Right atrium auricular region (tissue), 2 donors: ENCODE results near the gene TGFBR3. TPM values are rescaled to one million over a fixed set of nuclear protein-coding genes. Genes with fewer than 3 reads are reported as not detected.

Experiments
- DNase-seq: peaks from one replicate; pipeline ENCODE4 v3.0.0-alpha.2; 2019; ENCODE audit warnings: low spot score
- H3K27ac ChIP-seq, 2 donors: fragments of 200-600 bp; sonication (generic); 1 replicate in 1 of 2; 2 replicates in 1 of 2; pipeline ENCODE4 v1.5.1; 2016 to 2019
- H3K27me3 ChIP-seq, 2 donors: fragments of 200-600 bp; sonication (generic); one replicate each; pipeline versions ENCODE4 v1.5.1 to v1.6.0; 2017 to 2019
- H3K36me3 ChIP-seq: fragments of 200-600 bp; sonication (generic); one replicate; pipeline ENCODE4 v1.5.1; 2016
- H3K4me1 ChIP-seq, 2 donors: fragments of 200-600 bp; sonication (generic); one replicate each; pipeline versions ENCODE4 v1.5.1 to v1.6.0; 2017 to 2019
- H3K4me3 ChIP-seq, 2 donors: fragments of 200-600 bp; sonication (generic); 1 replicate in 1 of 2; 2 replicates in 1 of 2; pipeline ENCODE4 v1.5.1; 2017 to 2019; ENCODE audit warnings: mild to moderate bottlenecking in 1 of 2, moderate library complexity in 1 of 2
- H3K9me3 ChIP-seq, 2 donors: fragments of 200-600 bp; sonication (generic); one replicate each; pipeline ENCODE4 v1.5.1; 2019
- CTCF ChIP-seq, 2 donors: fragments of 200-600 bp; sonication (generic); IDR thresholded peaks; one replicate each; pipeline ENCODE4 v1.5.1; 2019; ENCODE audit warnings: antibody characterized with exemption in 2 of 2
- total RNA-seq, 2 donors: library from RNA; depleted of rRNA; stranded (reverse); fragments of >200 nt; gene quantifications; one replicate each; pipeline ENCODE4 v1.1.0, GENCODE V29; 2016

TGFBR3 gene
- total RNA-seq, 2 donors from 2014 or later = 40.5 to 64.8 TPM

GRCh38 chr1:91635763-91636162 lies 250.2 kb downstream of the TGFBR3 start:
- TF ChIP-seq CTCF (IDR thresholded peaks at IDR 0.05) = no peak
- H3K27me3 ChIP-seq = no peaks in the 10 kb centered on the region
- no peaks in the 10 kb centered on the region for H3K36me3 ChIP-seq
- DNase-seq = no peak
- H3K9me3 ChIP-seq = no peaks in the 10 kb centered on the region
- H3K27ac ChIP-seq = no peak overlapping the region
- no peak overlapping the region for H3K4me3 ChIP-seq
- no peaks in the 10 kb centered on the region for H3K4me1 ChIP-seq

GRCh38 chr1:91633438-91633837 lies 252.5 kb downstream of the TGFBR3 start:
- TF ChIP-seq CTCF (IDR thresholded peaks at IDR 0.05) = no peak
- no peaks in the 10 kb centered on the region for H3K4me1 ChIP-seq
- DNase-seq = no peak

GRCh38 chr1:91631718-91632330 lies 254.1 kb downstream of the TGFBR3 start:
- H3K27me3 ChIP-seq = no peaks in the 10 kb centered on the region
- no peak overlapping the region for H3K4me3 ChIP-seq
- TF ChIP-seq CTCF (IDR thresholded peaks at IDR 0.05) = no peak
- no peaks in the 10 kb centered on the region for H3K9me3 ChIP-seq
- H3K36me3 ChIP-seq = no peaks in the 10 kb centered on the region
- no peak for DNase-seq
- no peaks in the 10 kb centered on the region for H3K4me1 ChIP-seq
- H3K27ac ChIP-seq = no peak overlapping the region

More at GRCh38 chr1:91633438-91633837, 252.5 kb downstream of the TGFBR3 start:
- no peak overlapping the region for H3K27ac ChIP-seq
- no peaks in the 10 kb centered on the region for H3K27me3 ChIP-seq
- H3K9me3 ChIP-seq = no peaks in the 10 kb centered on the region
- H3K36me3 ChIP-seq = no peaks in the 10 kb centered on the region
- no peak overlapping the region for H3K4me3 ChIP-seq

- DNase-seq = no peak
- no peaks in the 10 kb centered on the region for H3K27me3 ChIP-seq
- H3K4me3 ChIP-seq = no peak overlapping the region
- TF ChIP-seq CTCF (IDR thresholded peaks at IDR 0.05) = no peak
- H3K9me3 ChIP-seq = no peaks in the 10 kb centered on the region
- H3K27ac ChIP-seq = no peak overlapping the region
- H3K4me1 ChIP-seq = no peaks in the 10 kb centered on the region
- H3K36me3 ChIP-seq = no peaks in the 10 kb centered on the region
Observed at GRCh38 chr1:91630803-91631202, 255.1 kb downstream of the TGFBR3 start.

Other genes starting within 250 kb of the TGFBR3 start
- not detected for gene BRDT, start 63.2 kb upstream of the TGFBR3 start, total RNA-seq
- gene EPHX4, start 143.8 kb upstream of the TGFBR3 start, total RNA-seq = not detected
- gene SETSIP, start 189.3 kb upstream of the TGFBR3 start, total RNA-seq = not detected
- gene BTBD8, start 194.2 kb upstream of the TGFBR3 start, total RNA-seq = 1 to 10 TPM; 4.2 to 6.5 TPM